NCI-H446 treated with DMSO at 0.1 percent for 48 hours (cell line): ENCODE data around the gene GPR176.

Experiments used
- DNase-seq: peaks from one replicate; lab custom pipeline; 2025; lab: John Stamatoyannopoulos, UW

Gene GPR176

GRCh38 chr15:39890621-39891020, 29.4 kb downstream of the GPR176 start:
- DNase-seq: no peak

GRCh38 chr15:39889601-39890000, 30.5 kb downstream of the GPR176 start:
- no peak for DNase-seq

GRCh38 chr15:39888809-39889208, 31.3 kb downstream of the GPR176 start:
- no peak for DNase-seq

GRCh38 chr15:39888243-39888642, 31.8 kb downstream of the GPR176 start:
- no peak for DNase-seq

GRCh38 chr15:39887832-39888231, 32.2 kb downstream of the GPR176 start:
- DNase-seq: no peak

GRCh38 chr15:39887211-39887610, 32.9 kb downstream of the GPR176 start:
- no peak for DNase-seq

- no peak for DNase-seq
These were observed 33.6 kb downstream of the GPR176 start for GRCh38 chr15:39886418-39886817.

GRCh38 chr15:39885099-39885777, 34.8 kb downstream of the GPR176 start:
- no peak for DNase-seq

- no peak for DNase-seq
These were observed 35.7 kb downstream of the GPR176 start for GRCh38 chr15:39884351-39884750.

GRCh38 chr15:39882602-39883001, 37.5 kb downstream of the GPR176 start:
- DNase-seq: no peak

GRCh38 chr15:39881790-39882189, 38.3 kb downstream of the GPR176 start:
- no peak for DNase-seq

GRCh38 chr15:39880718-39881387, 39.2 kb downstream of the GPR176 start:
- DNase-seq: no peak

- DNase-seq: no peak
These were observed 41.7 kb downstream of the GPR176 start for GRCh38 chr15:39878406-39878785.

- no peak for DNase-seq
These were observed 45.0 kb downstream of the GPR176 start for GRCh38 chr15:39874890-39875549.

GRCh38 chr15:39873978-39874377, 46.1 kb downstream of the GPR176 start:
- no peak for DNase-seq

- no peak for DNase-seq
These were observed 49.5 kb downstream of the GPR176 start for GRCh38 chr15:39870537-39870936.

- no peak for DNase-seq
These were observed 50.1 kb downstream of the GPR176 start for GRCh38 chr15:39869858-39870515.

GRCh38 chr15:39869254-39869653, 50.8 kb downstream of the GPR176 start:
- DNase-seq: no peak

- no peak for DNase-seq
These were observed 51.7 kb downstream of the GPR176 start for GRCh38 chr15:39868396-39868795.

GRCh38 chr15:39864116-39864515, 56.0 kb downstream of the GPR176 start:
- DNase-seq: no peak

GRCh38 chr15:39860871-39861270, 59.2 kb downstream of the GPR176 start:
- DNase-seq: no peak

GRCh38 chr15:39860200-39860599, 59.9 kb downstream of the GPR176 start:
- DNase-seq: no peak

- no peak for DNase-seq
These were observed 60.4 kb downstream of the GPR176 start for GRCh38 chr15:39859636-39860035.
